Liver (tissue), 9 donors: ENCODE data around the gene RASA3. TPM values are rescaled to one million over a fixed set of nuclear protein-coding genes. Genes with fewer than 3 reads are reported as not detected.

Source experiments
- DNase-seq: peaks from one replicate; pipeline ENCODE4 v3.0.0-alpha.2; 2017; ENCODE audit warnings: low spot score
- H3K27ac ChIP-seq, 2 donors: one replicate each; pipeline ENCODE4 v1.7.0; 2013; ENCODE audit warnings: inconsistent platforms in 2 of 2, low read length in 2 of 2, control low read depth in 1 of 2, low read depth in 1 of 2, mild to moderate bottlenecking in 1 of 2
- H3K27me3 ChIP-seq, 4 donors: one replicate each; pipeline versions ENCODE4 v1.6.1 to v1.7.0; 2013; ENCODE audit warnings: low read length in 3 of 4, inconsistent platforms in 1 of 4, mild to moderate bottlenecking in 1 of 4, moderate library complexity in 1 of 4; ENCODE audit not compliant: control insufficient read depth in 4 of 4, insufficient read depth in 4 of 4
- H3K36me3 ChIP-seq, 4 donors: one replicate each; pipeline versions ENCODE4 v1.6.1 to v1.7.0; 2013; ENCODE audit warnings: low read length in 3 of 4, mild to moderate bottlenecking in 3 of 4, low read depth in 1 of 4, moderate library complexity in 1 of 4; ENCODE audit not compliant: control insufficient read depth in 4 of 4, insufficient read depth in 3 of 4
- H3K4me1 ChIP-seq, 4 donors: one replicate each; pipeline versions ENCODE4 v1.6.1 to v1.7.0; 2013; ENCODE audit warnings: low read length in 3 of 4, mild to moderate bottlenecking in 3 of 4, moderate library complexity in 1 of 4; ENCODE audit not compliant: control insufficient read depth in 4 of 4, insufficient read depth in 4 of 4
- H3K4me3 ChIP-seq, 3 donors: one replicate each; pipeline versions ENCODE4 v1.6.1 to v1.7.0; 2013; ENCODE audit warnings: low read length in 3 of 3, control low read depth in 1 of 3, low read depth in 1 of 3, mild to moderate bottlenecking in 1 of 3
- H3K9ac ChIP-seq, 2 donors: one replicate each; pipeline ENCODE4 v1.7.0; 2013; ENCODE audit warnings: low read length in 2 of 2, mild to moderate bottlenecking in 2 of 2, moderate library complexity in 2 of 2, control low read depth in 1 of 2, low read depth in 1 of 2
- H3K9me3 ChIP-seq, 4 donors: one replicate each; pipeline versions ENCODE4 v1.6.1 to v1.7.0; 2013; ENCODE audit warnings: low read length in 3 of 4; ENCODE audit not compliant: control insufficient read depth in 4 of 4
- ATF3 ChIP-seq: IDR thresholded peaks from 2 replicates; pipeline ENCODE4 v1.6.1; 2016; ENCODE audit warnings: antibody characterized with exemption
- CTCF ChIP-seq: fragments of 150-350 bp; IDR thresholded peaks from 2 replicates; pipeline ENCODE4 v1.5.1; 2017; ENCODE audit warnings: improper control_type of control experiment, low read depth, low read length; ENCODE audit not compliant: missing input control
- EGR1 ChIP-seq, 2 donors: IDR thresholded peaks; 2 replicates each; pipeline ENCODE4 v1.6.1; 2016 to 2018; ENCODE audit warnings: antibody characterized with exemption in 2 of 2, low read depth in 2 of 2
- FOXA2 ChIP-seq: IDR thresholded peaks from 2 replicates; pipeline ENCODE4 v1.6.1; 2016; ENCODE audit warnings: antibody characterized with exemption
- GABPA ChIP-seq, 2 donors: IDR thresholded peaks in 1 of 2; conservative IDR thresholded peaks in 1 of 2; 2 replicates each; pipeline ENCODE4 v1.6.1; 2016; ENCODE audit warnings: antibody characterized with exemption in 2 of 2, mild to moderate bottlenecking in 1 of 2, moderate library complexity in 1 of 2
- HNF4A ChIP-seq, 2 donors: conservative IDR thresholded peaks; 2 replicates each; pipeline ENCODE4 v1.6.1; 2016; ENCODE audit warnings: antibody characterized with exemption in 2 of 2, mild to moderate bottlenecking in 2 of 2
- JUND ChIP-seq, 2 donors: IDR thresholded peaks; 2 replicates each; pipeline ENCODE4 v1.6.1; 2016; ENCODE audit warnings: antibody characterized with exemption in 2 of 2
- MAX ChIP-seq: IDR thresholded peaks from 2 replicates; pipeline ENCODE4 v1.6.1; 2016; ENCODE audit warnings: antibody characterized with exemption
- NR2F2 ChIP-seq: IDR thresholded peaks from 2 replicates; pipeline ENCODE4 v1.6.1; 2016; ENCODE audit warnings: antibody characterized with exemption
- RAD21 ChIP-seq, 2 donors: IDR thresholded peaks; 2 replicates each; pipeline ENCODE4 v1.6.1; 2016; ENCODE audit warnings: antibody characterized with exemption in 2 of 2, mild to moderate bottlenecking in 2 of 2
- REST ChIP-seq: IDR thresholded peaks from 2 replicates; pipeline ENCODE4 v1.6.1; 2016; ENCODE audit warnings: antibody characterized with exemption, mild to moderate bottlenecking
- RXRA ChIP-seq, 2 donors: IDR thresholded peaks; 2 replicates each; pipeline ENCODE4 v1.6.1; 2017 to 2018; ENCODE audit warnings: antibody characterized with exemption in 2 of 2, mild to moderate bottlenecking in 1 of 2
- TAF1 ChIP-seq: conservative IDR thresholded peaks from 2 replicates; pipeline ENCODE4 v1.6.1; 2016; ENCODE audit warnings: antibody characterized with exemption, mild to moderate bottlenecking
- YY1 ChIP-seq: IDR thresholded peaks from 2 replicates; pipeline ENCODE4 v1.6.1; 2016; ENCODE audit warnings: antibody characterized with exemption, mild to moderate bottlenecking
- ZBTB33 ChIP-seq: IDR thresholded peaks from 2 replicates; pipeline ENCODE4 v1.6.1; 2016; ENCODE audit warnings: antibody characterized with exemption
- WGBS: extraction: QIAGEN DNeasy Blood & Tissue Kit; methylation state at CpG from one replicate; pipeline ENCODE4 v1.1.7; 2013; 5-methylcytosine and 5-hydroxymethylcytosine counted together
- polyA plus RNA-seq, 2 donors: library from polyadenylated mRNA; stranded (reverse) in 1 of 2; unstranded in 1 of 2; fragments of 200-250 nt in 1 of 2; fragments of >200 nt in 1 of 2; fragmentation: Nextera tagmentation in 1 of 2; extraction: Ambion mirVana in 1 of 2; gene quantifications; one replicate each; pipeline versions ENCODE4 v1.2.1 to v1.2.3, GENCODE V29; 2013 to 2015
- total RNA-seq, 2 donors: library from RNA; depleted of rRNA; stranded (reverse); fragments of >200 nt; gene quantifications; one replicate each; pipeline ENCODE4 v1.2.3, GENCODE V29; 2014
- donor health status: healthy.
- donor health status: healthy.
- donor health status: healthy.
- donor health status: healthy.
- donor health status: healthy.

RASA3 gene
- total and polyA plus RNA-seq, 4 donors, result 0.64 to 5.9 (median 3.8) TPM

- Histone ChIP-seq H3K27me3 (no peaks in the 10 kb centered on the region), H3K9ac (no peak overlapping the region), H3K9me3 (no peaks in the 10 kb centered on the region), H3K27ac (no peak overlapping the region), H3K4me3 (no peak overlapping the region), H3K36me3 (no peaks in the 10 kb centered on the region), H3K4me1 (no peaks in the 10 kb centered on the region)
- no peak for DNase-seq
- TF ChIP-seq YY1 (no peak), EGR1 (IDR thresholded peaks at IDR 0.05; ENCODE audit: low read depth in 2 of 2) (no peak), ATF3 (no peak), ZBTB33 (no peak), REST (no peak), CTCF (no peak), RAD21 (IDR thresholded peaks at IDR 0.05) (no peak), HNF4A (conservative IDR thresholded peaks at IDR 0.05) (no peak), JUND (IDR thresholded peaks at IDR 0.05) (no peak), MAX (no peak)
- WGBS, result 94% methylated on average over 46 of the region's 46 CpGs
Observed at GRCh38 chr13:114001331-114002008, 131.0 kb downstream of the RASA3 start.

- H3K27me3 ChIP-seq, result no peaks in the 10 kb centered on the region
- H3K4me3 ChIP-seq, result no peak overlapping the region
- no peaks in the 10 kb centered on the region for H3K9me3 ChIP-seq
- no peak for DNase-seq
- no peaks in the 10 kb centered on the region for H3K4me1 ChIP-seq
- no peaks in the 10 kb centered on the region for H3K36me3 ChIP-seq
- H3K9ac ChIP-seq, result no peak overlapping the region
- H3K27ac ChIP-seq, result no peak overlapping the region
- 91% methylated on average over 26 of the region's 26 CpGs for WGBS
- TF ChIP-seq YY1 (no peak), NR2F2 (no peak), RAD21 (IDR thresholded peaks at IDR 0.05) (no peak), ATF3 (no peak), FOXA2 (no peak), JUND (IDR thresholded peaks at IDR 0.05) (no peak), TAF1 (no peak), HNF4A (conservative IDR thresholded peaks at IDR 0.05) (no peak), RXRA (IDR thresholded peaks at IDR 0.05) (no peak), GABPA (IDR thresholded peaks at IDR 0.05 in 1 of 2, conservative IDR thresholded peaks at IDR 0.05 in 1 of 2) (no peak), MAX (no peak), REST (no peak)
Observed at GRCh38 chr13:114000151-114001040, 132.0 kb downstream of the RASA3 start.
